H1 (cell line): ENCODE results near the gene ALG3. TPM values are rescaled to one million over a fixed set of nuclear protein-coding genes. Genes with fewer than 3 reads are reported as not detected.

ENCODE experiments used
- CTCF ChIA-PET: fragments of 300-600 bp; sonication (Branson Sonifier 250); formaldehyde crosslinking; loops from one replicate; lab custom pipeline; 2021; ENCODE audit not compliant: partially characterized antibody; lab: Charles Lee
- POLR2A ChIA-PET: fragments of 300-600 bp; sonication (Branson Sonifier 250); formaldehyde crosslinking; loops from one replicate; lab custom pipeline; 2021; ENCODE audit warnings: inconsistent platforms; ENCODE audit not compliant: partially characterized antibody; lab: Charles Lee
- DNase-seq, 2 experiments: peaks; one replicate each; pipeline versions ENCODE4 v3.0.0 to v3.0.0-alpha.2; 2010 to 2022; ENCODE audit warnings: low spot score in 2 of 2, low read depth in 1 of 2, mixed read lengths in 1 of 2
- FAIRE-seq: peaks from 2 replicates; lab custom pipeline; 2011; peaks lifted over from hg19 to GRCh38; lab: Jason Lieb, UNC
- H2AFZ ChIP-seq: 2 replicates; pipeline ENCODE4 v1.8.1; 2012; ENCODE audit warnings: low read length, inconsistent platforms
- H2AK5ac ChIP-seq: 2 replicates; pipeline ENCODE4 v1.6.1; 2013; ENCODE audit warnings: low read depth, low read length
- H2BK120ac ChIP-seq: replicated peaks from 2 replicates; pipeline ENCODE3; 2013; ENCODE audit warnings: low read depth, low read length, inconsistent platforms
- H2BK12ac ChIP-seq: 2 replicates; pipeline ENCODE4 v1.6.1; 2013; ENCODE audit warnings: low read depth, low read length
- H2BK15ac ChIP-seq: 2 replicates; pipeline ENCODE4 v1.6.1; 2013; ENCODE audit warnings: low read length
- H2BK20ac ChIP-seq: 2 replicates; pipeline ENCODE4 v1.6.1; 2013; ENCODE audit warnings: low read length
- H2BK5ac ChIP-seq: 2 replicates; pipeline ENCODE4 v1.6.1; 2013; ENCODE audit warnings: low read depth, low read length
- H3K14ac ChIP-seq: 2 replicates; pipeline ENCODE4 v1.6.1; 2013; ENCODE audit warnings: inconsistent platforms; ENCODE audit not compliant: insufficient read length
- H3K18ac ChIP-seq: 2 replicates; pipeline ENCODE4 v1.6.1; 2013; ENCODE audit warnings: low read length; ENCODE audit errors: extremely low read depth
- H3K23ac ChIP-seq: 2 replicates; pipeline ENCODE4 v1.6.1; 2013; ENCODE audit warnings: inconsistent platforms; ENCODE audit not compliant: insufficient read length
- H3K23me2 ChIP-seq: 2 replicates; pipeline ENCODE4 v1.6.1; 2013; ENCODE audit warnings: low read depth, low read length
- H3K27ac ChIP-seq: 2 replicates; pipeline ENCODE4 v1.6.1; 2011; ENCODE audit warnings: low read depth, low read length, inconsistent platforms
- H3K27me3 ChIP-seq, 4 experiments: replicated peaks in 1 of 4; 1 replicate in 1 of 4; 2 replicates in 3 of 4; pipeline versions ENCODE4 v1.6.1 to v1.8.1; 2011 to 2013; ENCODE audit warnings: low read length in 3 of 4, mild to moderate bottlenecking in 3 of 4, inconsistent platforms in 2 of 4, mixed read lengths in 2 of 4, moderate library complexity in 1 of 4; ENCODE audit not compliant: control insufficient read depth in 3 of 4, insufficient read depth in 3 of 4; ENCODE audit errors: extremely low read depth in 1 of 4
- H3K36me3 ChIP-seq, 4 experiments: 2 replicates each; pipeline versions ENCODE4 v1.6.1 to v1.8.1; 2011 to 2013; ENCODE audit warnings: mild to moderate bottlenecking in 4 of 4, low read length in 3 of 4, moderate library complexity in 2 of 4, control low read depth in 1 of 4, inconsistent platforms in 1 of 4; ENCODE audit not compliant: insufficient read depth in 4 of 4, control insufficient read depth in 2 of 4
- H3K4ac ChIP-seq: replicated peaks from 2 replicates; pipeline ENCODE3; 2013; ENCODE audit warnings: low read length, low read depth, mixed read lengths, inconsistent platforms; ENCODE audit not compliant: insufficient read length
- H3K4me1 ChIP-seq, 4 experiments: replicated peaks in 1 of 4; 1 replicate in 1 of 4; 2 replicates in 3 of 4; pipeline versions ENCODE4 v1.6.1 to v1.8.1; 2011 to 2013; ENCODE audit warnings: low read length in 3 of 4, inconsistent platforms in 2 of 4, mixed read lengths in 1 of 4; ENCODE audit not compliant: insufficient read depth in 4 of 4, control insufficient read depth in 3 of 4
- H3K4me2 ChIP-seq, 2 experiments: 2 replicates each; pipeline versions ENCODE4 v1.6.1 to v1.8.1; 2011 to 2013; ENCODE audit warnings: low read depth in 2 of 2, low read length in 2 of 2, control low read depth in 1 of 2, inconsistent platforms in 1 of 2, mild to moderate bottlenecking in 1 of 2; ENCODE audit not compliant: insufficient read depth in 1 of 2
- H3K4me3 ChIP-seq, 4 experiments: fragments of 200-600, 300-600 bp in 1 of 4; sonication (generic), shearing (Covaris generic), sonication (Bioruptor Twin) in 1 of 4; 2 replicates each; pipeline versions ENCODE4 v1.5.1 to v1.8.1; 2011 to 2016; ENCODE audit warnings: low read length in 4 of 4, low read depth in 3 of 4, control low read depth in 2 of 4, inconsistent platforms in 2 of 4, mild to moderate bottlenecking in 2 of 4, mixed read lengths in 1 of 4, moderate library complexity in 1 of 4; ENCODE audit not compliant: insufficient read depth in 2 of 4; ENCODE audit errors: extremely low read depth in 1 of 4
- H3K56ac ChIP-seq: replicated peaks from 2 replicates; pipeline ENCODE3; 2013; ENCODE audit warnings: low read depth, mild to moderate bottlenecking, mixed read lengths, low read length, inconsistent platforms; ENCODE audit not compliant: insufficient read length
- H3K79me1 ChIP-seq: 2 replicates; pipeline ENCODE4 v1.6.1; 2013; ENCODE audit warnings: low read depth, low read length, control low read depth
- H3K79me2 ChIP-seq, 2 experiments: 2 replicates each; pipeline versions ENCODE4 v1.6.1 to v1.8.1; 2012 to 2013; ENCODE audit warnings: low read length in 2 of 2, mild to moderate bottlenecking in 2 of 2, inconsistent platforms in 1 of 2; ENCODE audit not compliant: insufficient read depth in 2 of 2, control insufficient read depth in 1 of 2
- H3K9ac ChIP-seq, 4 experiments: replicated peaks in 1 of 4; 1 replicate in 1 of 4; 2 replicates in 3 of 4; pipeline versions ENCODE4 v1.6.1 to v1.8.1; 2011 to 2013; ENCODE audit warnings: low read depth in 3 of 4, low read length in 3 of 4, control low read depth in 2 of 4, mild to moderate bottlenecking in 2 of 4, moderate library complexity in 2 of 4, inconsistent platforms in 1 of 4; ENCODE audit errors: extremely low read depth in 1 of 4
- H3K9me3 ChIP-seq, 2 experiments: 2 replicates each; pipeline versions ENCODE4 v1.6.1 to v1.8.1; 2012 to 2013; ENCODE audit warnings: mild to moderate bottlenecking in 2 of 2, moderate library complexity in 2 of 2, control low read depth in 1 of 2, inconsistent platforms in 1 of 2, low read depth in 1 of 2, low read length in 1 of 2, mixed read lengths in 1 of 2; ENCODE audit not compliant: insufficient read depth in 2 of 2
- H4K20me1 ChIP-seq, 2 experiments: replicated peaks in 1 of 2; 2 replicates each; pipeline versions ENCODE3 to v1.8.1; 2011 to 2013; ENCODE audit warnings: inconsistent platforms in 2 of 2, low read length in 2 of 2, mild to moderate bottlenecking in 1 of 2; ENCODE audit not compliant: insufficient read depth in 2 of 2, control insufficient read depth in 1 of 2
- H4K5ac ChIP-seq: 2 replicates; pipeline ENCODE4 v1.6.1; 2013; ENCODE audit warnings: low read length, low read depth, mixed read lengths, inconsistent platforms; ENCODE audit not compliant: insufficient read length
- H4K8ac ChIP-seq: 2 replicates; pipeline ENCODE4 v1.8.0; 2013; ENCODE audit warnings: mild to moderate bottlenecking, moderate library complexity, low read length, inconsistent platforms; ENCODE audit not compliant: insufficient read depth; ENCODE audit errors: extremely low read depth
- H4K91ac ChIP-seq: replicated peaks from 2 replicates; pipeline ENCODE3; 2013; ENCODE audit warnings: low read length, mixed read lengths, inconsistent platforms; ENCODE audit not compliant: insufficient read length
- CBX8 ChIP-seq: fragments of 300-800, 300-1000 bp; sonication (generic); IDR thresholded peaks from 2 replicates; pipeline ENCODE4 v1.7.1; 2016; ENCODE audit warnings: low read depth, low read length, borderline replicate concordance
- FOSL1 ChIP-seq: IDR thresholded peaks from 2 replicates; pipeline ENCODE4 v1.6.1; 2011; ENCODE audit warnings: mild to moderate bottlenecking, low read depth, low read length, moderate library complexity; ENCODE audit not compliant: insufficient read depth
- HDAC2 ChIP-seq, 2 experiments: fragments of 300-600 bp in 1 of 2; sonication (generic) in 1 of 2; IDR thresholded peaks; 2 replicates each; pipeline ENCODE4 v1.6.1; 2011 to 2012; ENCODE audit warnings: low read depth in 2 of 2, low read length in 2 of 2, mild to moderate bottlenecking in 2 of 2, moderate library complexity in 2 of 2, borderline replicate concordance in 1 of 2, inconsistent platforms in 1 of 2
- HDAC6 ChIP-seq: IDR thresholded peaks from one replicate; pipeline ENCODE4 v1.7.1; 2012; ENCODE audit warnings: low read depth, mild to moderate bottlenecking, inconsistent platforms, low read length, moderate library complexity
- KDM5A ChIP-seq: fragments of 200-600 bp; IDR thresholded peaks from 2 replicates; pipeline ENCODE4 v1.7.1; 2012; ENCODE audit warnings: mild to moderate bottlenecking, low read length, inconsistent platforms, mixed read lengths
- WGBS, 2 experiments: shearing (Covaris generic) in 1 of 2; methylation state at CpG; one replicate each; pipeline versions ENCODE4 v1.1.6 to v1.1.7; 2013 to 2015; ENCODE audit warnings: low lambda C conversion rate in 2 of 2, mixed read lengths in 2 of 2, inconsistent platforms in 1 of 2, low coverage in 1 of 2, missing lambda C conversion rate in 1 of 2; ENCODE audit not compliant: insufficient replicate concordance in 2 of 2, insufficient coverage in 1 of 2, insufficient read length in 1 of 2; ENCODE audit errors: extremely low coverage in 1 of 2, missing lambda C conversion rate in 1 of 2; 5-methylcytosine and 5-hydroxymethylcytosine counted together
- polyA plus RNA-seq, 7 experiments: library from polyadenylated mRNA; depleted of rRNA in 3 of 7; stranded (reverse) in 5 of 7; unstranded in 2 of 7; fragments of >200 nt in 5 of 7; fragments of 200-250 nt in 2 of 7; gene quantifications; 1 replicate in 5 of 7; 2 replicates in 1 of 7; 4 replicates in 1 of 7; pipeline versions ENCODE4 v1.2.1 to v1.2.3, GENCODE V29; 2011 to 2013; ENCODE audit warnings: missing spikeins in 2 of 7, mixed read lengths in 2 of 7
- total RNA-seq: library from RNA; stranded (reverse); fragmentation: NEBNext Ultra II Directional; extraction: Animal tissue kit (Norgen Biotek cat#: 25700); gene quantifications from 2 replicates; pipeline ENCODE4 v1.2.1, GENCODE V29; 2021

The ALG3 gene
- total and polyA plus RNA-seq, 2 of the 8 experiments (the other 6 are each of a cell fraction or from before 2014, with no cell fraction given) = 54.6 to 148 TPM

DNA sequence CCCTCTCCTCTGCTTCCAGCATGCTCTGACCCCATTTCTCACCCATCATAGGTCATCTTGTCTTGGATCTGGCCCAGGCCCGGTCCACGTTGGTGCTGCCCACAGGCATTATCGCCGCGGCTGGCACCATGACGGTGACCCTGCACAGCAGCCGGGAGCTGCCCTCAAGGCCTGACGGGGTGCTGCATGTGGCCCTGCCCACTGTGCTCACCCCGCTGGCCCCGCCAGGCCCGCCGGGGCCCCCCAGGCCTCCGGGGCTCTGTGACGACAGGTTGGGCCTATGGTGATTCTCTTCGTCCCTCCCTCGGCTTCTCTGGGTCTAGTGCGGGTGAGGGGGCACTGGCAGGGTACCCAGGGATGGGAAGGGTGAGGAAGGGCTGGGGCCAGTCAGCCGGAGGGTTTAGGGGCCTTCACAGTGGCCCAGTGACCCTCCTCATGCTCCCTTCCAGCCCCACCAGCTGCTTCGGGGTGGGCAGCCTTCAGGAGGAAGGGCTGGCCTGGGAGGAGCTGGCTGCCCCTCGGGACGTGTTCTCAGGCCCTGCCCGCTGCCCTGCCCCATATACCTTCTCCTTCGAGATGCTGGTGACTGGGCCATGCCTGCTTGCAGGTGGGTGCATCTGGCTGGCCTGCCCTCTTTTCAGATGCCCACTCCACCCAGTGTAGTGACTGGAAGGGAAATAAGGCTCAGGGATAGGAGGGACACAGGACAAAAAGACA lies 15.5 kb downstream of the ALG3 start:
- Histone ChIP-seq H3K14ac (no peak overlapping the region), H3K9me3 (no peaks in the 10 kb centered on the region), H3K4me1 (peaks cover 0 to 20% (median 4%) of the 10 kb centered on the region in 4 experiments; a peak in 5 of 7 replicates), H3K27me3 (peaks cover 34 to 54% (median 48%) of the 10 kb centered on the region in 4 experiments), H3K79me1 (no peaks in the 10 kb centered on the region), H2AK5ac (no peak overlapping the region), H3K79me2 (no peaks in the 10 kb centered on the region), H4K5ac (no peak overlapping the region), H3K56ac (no peak overlapping the region), H3K4ac (no peak overlapping the region), H3K36me3 (peaks cover 0 to 8% (median 0%) of the 10 kb centered on the region in 4 experiments; a peak in 1 of 8 replicates), H2BK20ac (no peak overlapping the region), H3K27ac (no peak overlapping the region), H4K8ac (no peak overlapping the region), H2AFZ (no peak overlapping the region), H4K91ac (no peak overlapping the region), H3K18ac (no peak overlapping the region), H2BK12ac (no peak overlapping the region), H4K20me1 (peaks cover 4 to 7% of the 10 kb centered on the region in 2 experiments), H2BK120ac (no peak overlapping the region), H3K23ac (no peak overlapping the region), H3K23me2 (peaks cover 11% of the 10 kb centered on the region; the same call in 1 of the 2 replicates), H2BK5ac (no peak overlapping the region), H3K9ac (no peak overlapping the region), H3K4me2 (no peak overlapping the region), H3K4me3 (no peak overlapping the region), H2BK15ac (no peak overlapping the region)
- ChIA-PET POLR2A (interaction anchor here (1.1 to 1.8 kb wide), 3 partner anchors 7 to 38 kb away, joined by 3 to 10 read pairs (median 3); no protein-coding TSS in a partner anchor), CTCF (interaction anchor here (1.1 to 10.3 kb wide), 6 partner anchors 7 to 104 kb away, joined by 4 to 183 read pairs (median 4); partner anchors contain the start of genes CAMK2N2, EEF1AKMT4 and FAM131A)
- FAIRE-seq (no peak), DNase-seq (no peak)
- WGBS, 2 experiments = 85% methylated on average over 21 of the region's 23 CpGs; no CpG with 5 or more reads in 1 of the 2 experiments
- TF ChIP-seq HDAC6 (no peak), KDM5A (no peak), FOSL1 (no peak), HDAC2 (IDR thresholded peaks at IDR 0.05; ENCODE audit: borderline replicate concordance in 1 of 2, low read depth in 2 of 2, low read length in 2 of 2) (no peak), CBX8 (no peak)
